IMR-90 (cell line): ENCODE data around the gene ANK2. TPM values are rescaled to one million over a fixed set of nuclear protein-coding genes. Genes with fewer than 3 reads are reported as not detected.

Source experiments
- ATAC-seq: fragments of 200-7000 bp; cut with Tn5 transposase; 2 replicates; pipeline ENCODE4 v1.9.1; 2020; ENCODE audit warnings: low read depth, mild to moderate bottlenecking, moderate library complexity
- BruUV-seq: library from RNA; stranded (reverse); fragments of 400-500 nt; replicated peaks from 2 replicates; lab custom pipeline; 2021; lab: Mats Ljungman, UMichigan
- CTCF ChIA-PET: fragments of 300-600 bp; formaldehyde crosslinking; extraction: SDS; loops from one replicate; lab custom pipeline; 2021; ENCODE audit warnings: antibody characterized with exemption; lab: Yijun Ruan, JAX
- POLR2A ChIA-PET: fragments of 300-600 bp; sonication (Branson Sonifier 250); formaldehyde crosslinking; loops from one replicate; lab custom pipeline; 2022; ENCODE audit warnings: antibody characterized with exemption; ENCODE audit not compliant: unreplicated experiment; lab: Charles Lee
- DNase-seq: peaks from one replicate; pipeline ENCODE4 v3.0.0; 2013
- H2AFZ ChIP-seq: replicated peaks from 2 replicates; pipeline ENCODE3; 2013; ENCODE audit warnings: low read length, mild to moderate bottlenecking; ENCODE audit not compliant: poor library complexity
- H2AK5ac ChIP-seq: 2 replicates; pipeline ENCODE4 v1.6.1; 2013; ENCODE audit warnings: low read depth, low read length, inconsistent platforms
- H2AK9ac ChIP-seq: replicated peaks from 2 replicates; pipeline ENCODE3; 2013; ENCODE audit warnings: mild to moderate bottlenecking, low read depth, low read length, moderate library complexity; ENCODE audit not compliant: poor library complexity
- H2BK120ac ChIP-seq: 2 replicates; pipeline ENCODE4 v1.6.1; 2013; ENCODE audit warnings: low read depth, low read length, inconsistent platforms
- H2BK15ac ChIP-seq: 3 replicates; pipeline ENCODE4 v1.6.1; 2013; ENCODE audit warnings: low read depth, low read length, inconsistent platforms
- H2BK20ac ChIP-seq: 2 replicates; pipeline ENCODE4 v1.6.1; 2013; ENCODE audit warnings: low read depth, mild to moderate bottlenecking, inconsistent platforms, low read length, moderate library complexity
- H2BK5ac ChIP-seq: 2 replicates; pipeline ENCODE4 v1.6.1; 2013; ENCODE audit warnings: mild to moderate bottlenecking, low read depth, low read length, inconsistent platforms; ENCODE audit not compliant: poor library complexity, severe bottlenecking
- H3K14ac ChIP-seq: replicated peaks from 2 replicates; pipeline ENCODE4 v1.6.1; 2013; ENCODE audit warnings: low read depth, low read length, inconsistent platforms
- H3K18ac ChIP-seq: 2 replicates; pipeline ENCODE4 v1.6.1; 2013; ENCODE audit warnings: low read depth, low read length, control low read depth
- H3K23ac ChIP-seq: 2 replicates; pipeline ENCODE4 v1.6.1; 2013; ENCODE audit warnings: low read depth, low read length, inconsistent platforms
- H3K27ac ChIP-seq: 2 replicates; pipeline ENCODE4 v1.5.1; 2013; ENCODE audit warnings: mild to moderate bottlenecking, control low read depth, low read length; ENCODE audit not compliant: insufficient read depth
- H3K27me3 ChIP-seq: 2 replicates; pipeline ENCODE4 v1.6.1; 2013; ENCODE audit warnings: low read length; ENCODE audit not compliant: control insufficient read depth, insufficient read depth
- H3K36me3 ChIP-seq: 2 replicates; pipeline ENCODE4 v1.6.1; 2013; ENCODE audit warnings: low read length, mixed read lengths; ENCODE audit not compliant: control insufficient read depth, insufficient read depth
- H3K4ac ChIP-seq: 2 replicates; pipeline ENCODE4 v1.6.1; 2013; ENCODE audit warnings: low read depth, low read length, inconsistent platforms
- H3K4me1 ChIP-seq: 2 replicates; pipeline ENCODE4 v1.6.1; 2013; ENCODE audit warnings: low read length, mixed read lengths; ENCODE audit not compliant: control insufficient read depth, insufficient read depth
- H3K4me2 ChIP-seq: 2 replicates; pipeline ENCODE4 v1.6.1; 2013; ENCODE audit warnings: low read depth, mild to moderate bottlenecking, control low read depth, low read length, moderate library complexity
- H3K4me3 ChIP-seq: 2 replicates; pipeline ENCODE4 v1.5.1; 2013; ENCODE audit warnings: low read depth, mild to moderate bottlenecking, control low read depth, low read length, moderate library complexity; ENCODE audit not compliant: insufficient read depth
- H3K56ac ChIP-seq: 2 replicates; pipeline ENCODE4 v1.6.1; 2013; ENCODE audit warnings: low read length, inconsistent platforms; ENCODE audit not compliant: insufficient read depth; ENCODE audit errors: extremely low read depth
- H3K79me1 ChIP-seq, 2 experiments: 2 replicates each; pipeline ENCODE4 v1.6.1; 2013; ENCODE audit warnings: low read length in 2 of 2, inconsistent platforms in 1 of 2, low read depth in 1 of 2
- H3K9ac ChIP-seq: 2 replicates; pipeline ENCODE4 v1.6.1; 2013; ENCODE audit warnings: low read depth, low read length, control low read depth
- H3K9me1 ChIP-seq: 2 replicates; pipeline ENCODE4 v1.6.1; 2013; ENCODE audit warnings: low read length, inconsistent platforms; ENCODE audit not compliant: insufficient read depth
- H3K9me3 ChIP-seq: 2 replicates; pipeline ENCODE4 v1.6.1; 2013; ENCODE audit warnings: low read length; ENCODE audit not compliant: control insufficient read depth, insufficient read depth
- H4K20me1 ChIP-seq: 2 replicates; pipeline ENCODE4 v1.6.1; 2013; ENCODE audit warnings: low read length, inconsistent platforms; ENCODE audit not compliant: insufficient read depth
- H4K5ac ChIP-seq: 2 replicates; pipeline ENCODE4 v1.6.1; 2013; ENCODE audit warnings: mild to moderate bottlenecking, low read depth, low read length, control low read depth
- H4K8ac ChIP-seq, 2 experiments: 2 replicates each; pipeline ENCODE4 v1.6.1; 2013; ENCODE audit warnings: low read depth in 2 of 2, low read length in 2 of 2, control low read depth in 1 of 2, inconsistent platforms in 1 of 2
- H4K91ac ChIP-seq: 2 replicates; pipeline ENCODE4 v1.6.1; 2013; ENCODE audit warnings: low read depth, low read length, inconsistent platforms; ENCODE audit not compliant: insufficient read depth
- FOS ChIP-seq: fragments of 150-350 bp; IDR thresholded peaks from 2 replicates; pipeline ENCODE4 v1.6.1; 2016; ENCODE audit warnings: low read depth, low read length
- MAFK ChIP-seq: IDR thresholded peaks from 2 replicates; pipeline ENCODE4 v1.6.1; 2012; ENCODE audit warnings: low read depth, low read length, improper control_type of control experiment
- WGBS, 2 experiments: methylation state at CpG; one replicate each; pipeline versions ENCODE4 v1.1.5 to v1.1.7; 2013; ENCODE audit warnings: missing lambda C conversion rate in 2 of 2; ENCODE audit not compliant: insufficient read length in 1 of 2; ENCODE audit errors: extremely low coverage in 2 of 2; 5-methylcytosine and 5-hydroxymethylcytosine counted together
- dilution Hi-C: fragments of 300-500 bp; cut with HindIII; formaldehyde crosslinking; loops from one replicate; pipeline ENCODE4 v1.14.3; 2018; ENCODE audit warnings: low sequenced_read_pairs; ENCODE audit not compliant: unreplicated experiment
- in situ Hi-C: fragments of 300-500 bp; cut with MboI; formaldehyde crosslinking; loops from 3 replicates; pipeline ENCODE4 v1.14.3; 2019; ENCODE audit warnings: low sequenced_read_pairs, inconsistent platforms, mixed read lengths
- intact Hi-C: fragments of 100-400 bp; cut with micrococcal nuclease; formaldehyde crosslinking; loops from 2 replicates; pipeline ENCODE4 v1.10.0; 2022
- polyA plus RNA-seq, 3 experiments: library from polyadenylated mRNA; depleted of rRNA; stranded (reverse); fragments of >200 nt; gene quantifications; 2 replicates each; pipeline ENCODE4 v1.2.3, GENCODE V29; 2012; ENCODE audit warnings: low replicate concordance in 1 of 3
- total RNA-seq: library from RNA; depleted of rRNA; stranded (reverse); fragments of >200 nt; gene quantifications from 2 replicates; pipeline ENCODE4 v1.2.3, GENCODE V29; 2012

The ANK2 gene
- total and polyA plus RNA-seq, 2 of the 4 experiments (the other 2 are of a cell fraction): 0.82 to 6.6 TPM

DNA sequence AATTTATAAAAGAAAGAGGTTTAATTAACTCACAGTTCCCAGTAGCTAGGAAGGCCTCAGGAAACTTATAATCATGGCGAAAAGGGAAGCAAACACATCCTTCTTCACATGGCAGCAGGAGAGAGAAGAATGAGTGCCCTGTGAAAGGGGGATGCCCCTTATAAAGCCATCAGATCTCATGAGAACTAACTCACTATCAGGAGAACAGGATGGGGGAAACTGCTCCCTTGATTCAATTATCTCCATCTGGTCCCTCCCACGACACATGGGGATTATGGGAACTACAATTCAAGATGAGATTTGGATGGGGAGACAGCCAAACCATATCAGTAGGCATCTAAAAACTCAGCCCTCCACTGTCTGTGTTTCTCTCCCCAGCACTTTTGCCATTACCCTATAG is 22.4 kb downstream of the ANK2 start:
- Histone ChIP-seq H3K9me3 (no peaks in the 10 kb centered on the region), H4K20me1 (no peaks in the 10 kb centered on the region), H3K18ac (no peak overlapping the region), H2AFZ (no peak overlapping the region), H3K56ac (no peak overlapping the region), H2BK20ac (no peak overlapping the region), H3K14ac (no peak overlapping the region), H2BK5ac (no peak overlapping the region), H3K9me1 (no peaks in the 10 kb centered on the region), H3K4ac (no peak overlapping the region), H4K8ac (no peak overlapping the region), H3K23ac (no peak overlapping the region), H3K27ac (no peak overlapping the region), H2AK5ac (no peak overlapping the region), H3K4me3 (no peak overlapping the region), H3K9ac (no peak overlapping the region), H3K79me1 (no peaks in the 10 kb centered on the region), H3K36me3 (no peaks in the 10 kb centered on the region), H2BK120ac (no peak overlapping the region), H3K4me2 (no peak overlapping the region), H2BK15ac (no peak overlapping the region), H4K5ac (no peak overlapping the region), H3K4me1 (no peaks in the 10 kb centered on the region), H4K91ac (no peak overlapping the region), H3K27me3 (no peaks in the 10 kb centered on the region), H2AK9ac (no peak overlapping the region)
- TF ChIP-seq FOS (no peak), MAFK (no peak)
- WGBS, 2 experiments: no CpG with 5 or more reads among the region's 2 CpGs
- intact Hi-C loops: no loop called here
- dilution Hi-C loops: no loop called here
- DNase-seq (no peak), ATAC-seq (no peak)
- CTCF ChIA-PET: no interaction called here
- in situ Hi-C loops: no loop called here
- BruUV-seq: no TSS peak
- POLR2A ChIA-PET: no interaction called here
